Upper lobe of right lung (tissue), 1 donor: ENCODE results near the gene GINS2. TPM values are rescaled to one million over a fixed set of nuclear protein-coding genes. Genes with fewer than 3 reads are reported as not detected.

Experiments used
- ATAC-seq: fragments of 200-7000 bp; cut with Tn5 transposase; one replicate; pipeline ENCODE4 v1.9.1; 2020; ENCODE audit warnings: mild to moderate bottlenecking, moderate library complexity
- DNase-seq: peaks from one replicate; pipeline ENCODE4 v3.0.0-alpha.2; 2020
- H3K27ac ChIP-seq: fragments of 200-600 bp; one replicate; pipeline ENCODE4 v1.8.0; 2022
- H3K27me3 ChIP-seq: fragments of 200-600 bp; one replicate; pipeline ENCODE4 v1.8.0; 2022; ENCODE audit warnings: mild to moderate bottlenecking
- H3K36me3 ChIP-seq: fragments of 200-600 bp; one replicate; pipeline ENCODE4 v1.8.0; 2022
- H3K4me1 ChIP-seq: fragments of 200-600 bp; one replicate; pipeline ENCODE4 v1.8.0; 2022
- H3K4me3 ChIP-seq: fragments of 200-600 bp; one replicate; pipeline ENCODE4 v1.8.0; 2022; ENCODE audit warnings: mild to moderate bottlenecking
- H3K9me3 ChIP-seq: fragments of 200-600 bp; one replicate; pipeline ENCODE4 v1.8.0; 2022
- CTCF ChIP-seq: fragments of 200-600 bp; IDR thresholded peaks from one replicate; pipeline ENCODE4 v1.8.0; 2022; ENCODE audit warnings: antibody characterized with exemption
- intact Hi-C: fragments of 100-400 bp; cut with DNase I; formaldehyde crosslinking; loops from one replicate; pipeline ENCODE4 v1.11.0; 2022
- total RNA-seq: library from RNA; stranded (reverse); fragmentation: NEBNext Ultra II Directional; extraction: Animal tissue kit (Norgen Biotek cat#: 25700); gene quantifications from one replicate; pipeline ENCODE4 v1.2.1, GENCODE V29; 2021
- donor health status: DM: no; HTN: yes; CAD: no; lungs with severe emphysema.

The GINS2 gene
- total RNA-seq, 1 donor from 2014 or later: 0.46 TPM

GRCh38 chr16:85719605-85720301 lies 31.0 kb upstream of the GINS2 start:
- intact Hi-C loops: no loop called here

DNA sequence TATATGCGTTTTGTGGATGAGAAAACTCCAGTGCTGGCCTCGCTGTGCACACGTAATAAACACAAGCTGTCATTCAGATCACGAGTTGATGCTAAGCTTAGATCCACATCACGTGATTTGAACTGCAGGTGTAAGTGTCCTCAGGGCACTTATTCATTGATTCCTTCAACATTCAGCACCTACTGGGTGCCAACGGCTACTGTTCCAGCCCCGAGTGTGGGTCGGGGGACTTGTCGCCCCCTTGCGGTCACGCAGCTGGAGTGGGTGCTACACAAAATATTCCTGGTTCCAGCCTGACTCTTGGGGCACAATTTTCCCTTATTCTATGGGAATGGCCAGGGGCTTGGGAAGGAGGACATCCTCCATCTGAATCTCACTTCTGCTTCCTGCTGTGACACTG lies 29.9 kb upstream of the GINS2 start:
- Histone ChIP-seq H3K27ac (no peak overlapping the region), H3K4me1 (peaks cover 3% of the 10 kb centered on the region), H3K9me3 (no peaks in the 10 kb centered on the region), H3K36me3 (no peaks in the 10 kb centered on the region), H3K4me3 (no peak overlapping the region), H3K27me3 (no peaks in the 10 kb centered on the region)
- DNase-seq (no peak), ATAC-seq (no peak)
- intact Hi-C loops: no loop called here
- TF ChIP-seq CTCF: peak; percentile 44

More at GRCh38 chr16:85719605-85720301, 31.0 kb upstream of the GINS2 start:
- H3K27ac ChIP-seq: no peak overlapping the region
- peaks cover 3% of the 10 kb centered on the region for H3K4me1 ChIP-seq
- DNase-seq (no peak), ATAC-seq (no peak)
- no peak for TF ChIP-seq CTCF
- H3K9me3 ChIP-seq: no peaks in the 10 kb centered on the region
- H3K36me3 ChIP-seq: no peaks in the 10 kb centered on the region
- H3K27me3 ChIP-seq: no peaks in the 10 kb centered on the region
- no peak overlapping the region for H3K4me3 ChIP-seq

GRCh38 chr16:85718153-85718477 lies 29.4 kb upstream of the GINS2 start:
- H3K27ac ChIP-seq: no peak overlapping the region
- no peak for ATAC-seq
- H3K4me1 ChIP-seq: peaks cover 3% of the 10 kb centered on the region
- H3K36me3 ChIP-seq: no peaks in the 10 kb centered on the region
- TF ChIP-seq CTCF: no peak
- no peak for DNase-seq
- no peaks in the 10 kb centered on the region for H3K27me3 ChIP-seq
- no peak overlapping the region for H3K4me3 ChIP-seq
- H3K9me3 ChIP-seq: no peaks in the 10 kb centered on the region
- intact Hi-C loops: no loop called here

DNA sequence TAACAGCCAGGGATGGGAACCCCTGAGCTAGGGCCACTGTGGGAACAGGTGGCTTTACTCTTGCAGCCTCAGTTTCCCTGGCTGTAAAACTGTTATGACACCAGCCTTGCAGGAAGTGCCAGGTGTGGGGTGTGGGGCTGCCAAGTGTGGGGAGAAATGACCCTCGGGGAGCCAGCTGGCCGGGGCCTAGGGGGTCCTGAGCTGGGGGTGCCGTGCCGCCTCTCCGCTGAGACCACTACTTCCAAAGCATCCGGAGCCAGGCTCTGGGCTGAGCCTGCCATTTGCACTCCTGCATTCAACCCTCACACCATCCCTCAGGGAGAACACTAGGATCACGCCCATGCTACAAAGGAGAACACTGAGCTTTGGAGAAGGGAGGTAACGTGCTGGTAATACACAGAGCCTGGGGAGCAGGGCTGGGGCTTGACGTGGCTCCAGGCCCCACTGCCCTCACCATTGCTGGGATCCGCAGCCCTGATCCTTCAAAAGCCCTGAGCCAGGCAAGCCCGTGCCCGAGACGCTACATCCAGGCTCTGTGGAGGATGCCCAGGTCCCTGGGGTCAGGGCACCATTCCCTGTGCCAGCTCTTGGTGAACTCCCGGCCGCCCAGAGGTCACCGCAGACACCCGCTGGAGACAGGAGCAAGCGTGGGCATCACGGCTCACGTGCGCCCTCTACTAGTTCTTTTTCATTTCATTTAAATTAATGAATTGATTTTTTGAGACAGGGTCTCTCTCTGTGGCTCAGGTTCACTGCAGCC lies 28.8 kb upstream of the GINS2 start:
- ATAC-seq: peak; percentile 80
- peak; percentile 73 for TF ChIP-seq CTCF
- peaks cover 3% of the 10 kb centered on the region for H3K4me1 ChIP-seq
- peak; percentile 80 for DNase-seq
- no peaks in the 10 kb centered on the region for H3K27me3 ChIP-seq
- no peaks in the 10 kb centered on the region for H3K36me3 ChIP-seq
- H3K4me3 ChIP-seq: no peak overlapping the region
- no peaks in the 10 kb centered on the region for H3K9me3 ChIP-seq
- intact Hi-C loops: no loop called here
- H3K27ac ChIP-seq: no peak overlapping the region

GRCh38 chr16:85716680-85717038 lies 27.9 kb upstream of the GINS2 start:
- Histone ChIP-seq H3K27ac (no peak overlapping the region), H3K4me1 (peaks cover 3% of the 10 kb centered on the region), H3K36me3 (no peaks in the 10 kb centered on the region), H3K4me3 (no peak overlapping the region), H3K9me3 (no peaks in the 10 kb centered on the region), H3K27me3 (no peaks in the 10 kb centered on the region)
- ATAC-seq (no peak), DNase-seq (no peak)
- intact Hi-C loops: no loop called here
- no peak for TF ChIP-seq CTCF
